Panc1 (cell line): ENCODE data around the gene TLR6. TPM values are rescaled to one million over a fixed set of nuclear protein-coding genes. Genes with fewer than 3 reads are reported as not detected.

ENCODE experiments used
- ATAC-seq: fragments of 200-7000 bp; cut with Tn5 transposase; 2 replicates; pipeline ENCODE4 v1.9.1; 2020; ENCODE audit warnings: mild to moderate bottlenecking, moderate library complexity
- BruUV-seq: library from RNA; stranded (reverse); fragments of 400-500 nt; replicated peaks from 2 replicates; lab custom pipeline; 2021; lab: Mats Ljungman, UMichigan
- CTCF ChIA-PET: fragments of 300-600 bp; sonication (Branson Sonifier 250); formaldehyde crosslinking; loops from one replicate; lab custom pipeline; 2022; ENCODE audit warnings: antibody characterized with exemption; lab: Charles Lee
- POLR2A ChIA-PET: fragments of 300-600 bp; sonication (Branson Sonifier 250); formaldehyde crosslinking; loops from one replicate; lab custom pipeline; 2022; ENCODE audit warnings: antibody characterized with exemption; lab: Charles Lee
- DNase-seq: peaks from one replicate; pipeline ENCODE4 v3.0.0-alpha.2; 2010; ENCODE audit warnings: low read depth, low spot score
- H3K27ac ChIP-seq: 2 replicates; pipeline ENCODE4 v1.5.1; 2011; ENCODE audit warnings: mild to moderate bottlenecking, low read length, inconsistent platforms
- H3K27me3 ChIP-seq: fragments of 200-500 bp; sonication (Bioruptor generic); 2 replicates; pipeline ENCODE4 v1.6.0; 2014; ENCODE audit warnings: low read length, inconsistent platforms; ENCODE audit not compliant: control insufficient read depth, insufficient read depth
- H3K36me3 ChIP-seq: fragments of 200-500 bp; sonication (Bioruptor generic); 2 replicates; pipeline ENCODE4 v1.5.1; 2014; ENCODE audit warnings: inconsistent platforms, mild to moderate bottlenecking, low read length, moderate library complexity; ENCODE audit not compliant: control insufficient read depth, insufficient read depth
- H3K4me1 ChIP-seq: 2 replicates; pipeline ENCODE4 v1.5.1; 2011; ENCODE audit warnings: inconsistent platforms, mild to moderate bottlenecking, low read length, moderate library complexity; ENCODE audit not compliant: control insufficient read depth, insufficient read depth
- H3K4me3 ChIP-seq, 2 experiments: 2 replicates each; pipeline ENCODE4 v1.5.1; 2011 to 2012; ENCODE audit warnings: low read depth in 2 of 2, low read length in 2 of 2, mild to moderate bottlenecking in 2 of 2, inconsistent platforms in 1 of 2, moderate library complexity in 1 of 2
- H3K9me3 ChIP-seq: fragments of 200-500 bp; sonication (Bioruptor generic); 2 replicates; pipeline ENCODE4 v1.5.1; 2014; ENCODE audit warnings: low read depth, mild to moderate bottlenecking, inconsistent platforms, low read length, moderate library complexity; ENCODE audit not compliant: control insufficient read depth, insufficient read depth
- CTCF ChIP-seq: fragments of 450-650 bp; IDR thresholded peaks from 2 replicates; pipeline ENCODE4 v1.5.1; 2017; ENCODE audit warnings: mild to moderate bottlenecking
- POLR2AphosphoS5 ChIP-seq: IDR thresholded peaks from 2 replicates; pipeline ENCODE4 v1.6.1; 2012; ENCODE audit warnings: mild to moderate bottlenecking, low read depth, low read length, moderate library complexity
- SIN3A ChIP-seq: IDR thresholded peaks from 2 replicates; pipeline ENCODE4 v1.6.1; 2012; ENCODE audit warnings: low read depth, mild to moderate bottlenecking, low read length, moderate library complexity, borderline replicate concordance; ENCODE audit not compliant: insufficient read depth
- TCF7L2 ChIP-seq: IDR thresholded peaks from 2 replicates; pipeline ENCODE4 v1.6.1; 2011; ENCODE audit warnings: mild to moderate bottlenecking, low read depth, low read length, inconsistent platforms
- in situ Hi-C: cut with HindIII; loops from 2 replicates; pipeline ENCODE4 v1.10.0; 2016; ENCODE audit warnings: low sequenced_read_pairs, low pct_unique_long_range_greater_than_20kb
- intact Hi-C: fragments of 100-400 bp; cut with micrococcal nuclease; formaldehyde crosslinking; loops from one replicate; pipeline ENCODE4 v1.10.0; 2022; ENCODE audit not compliant: unreplicated experiment
- total RNA-seq: library from RNA; stranded (reverse); gene quantifications from one replicate; pipeline ENCODE4 v1.2.1, GENCODE V29; 2021; ENCODE audit not compliant: unreplicated experiment
- TF ChIP-seq, protein P1 (sequence below), 2 experiments: IDR thresholded peaks; 2 replicates each; pipeline ENCODE4 v1.6.1; 2011 to 2012; ENCODE audit warnings: low read depth in 2 of 2, control low read depth in 1 of 2, low read length in 1 of 2, mild to moderate bottlenecking in 1 of 2, moderate library complexity in 1 of 2; ENCODE audit not compliant: insufficient read depth in 1 of 2

TLR6 gene
- total RNA-seq, 1 experiment from 2014 or later, result 1.1 TPM

GRCh38 chr4:38823766-38824165 lies 32.9 kb downstream of the TLR6 start:
- Histone ChIP-seq H3K27me3 (no peaks in the 10 kb centered on the region), H3K4me3 (no peak overlapping the region), H3K4me1 (no peaks in the 10 kb centered on the region), H3K9me3 (no peaks in the 10 kb centered on the region), H3K27ac (no peak overlapping the region), H3K36me3 (no peaks in the 10 kb centered on the region)
- TF ChIP-seq CTCF (no peak), POLR2AphosphoS5 (no peak), SIN3A (no peak), TCF7L2 (no peak)
- TF ChIP-seq, protein P1, sequence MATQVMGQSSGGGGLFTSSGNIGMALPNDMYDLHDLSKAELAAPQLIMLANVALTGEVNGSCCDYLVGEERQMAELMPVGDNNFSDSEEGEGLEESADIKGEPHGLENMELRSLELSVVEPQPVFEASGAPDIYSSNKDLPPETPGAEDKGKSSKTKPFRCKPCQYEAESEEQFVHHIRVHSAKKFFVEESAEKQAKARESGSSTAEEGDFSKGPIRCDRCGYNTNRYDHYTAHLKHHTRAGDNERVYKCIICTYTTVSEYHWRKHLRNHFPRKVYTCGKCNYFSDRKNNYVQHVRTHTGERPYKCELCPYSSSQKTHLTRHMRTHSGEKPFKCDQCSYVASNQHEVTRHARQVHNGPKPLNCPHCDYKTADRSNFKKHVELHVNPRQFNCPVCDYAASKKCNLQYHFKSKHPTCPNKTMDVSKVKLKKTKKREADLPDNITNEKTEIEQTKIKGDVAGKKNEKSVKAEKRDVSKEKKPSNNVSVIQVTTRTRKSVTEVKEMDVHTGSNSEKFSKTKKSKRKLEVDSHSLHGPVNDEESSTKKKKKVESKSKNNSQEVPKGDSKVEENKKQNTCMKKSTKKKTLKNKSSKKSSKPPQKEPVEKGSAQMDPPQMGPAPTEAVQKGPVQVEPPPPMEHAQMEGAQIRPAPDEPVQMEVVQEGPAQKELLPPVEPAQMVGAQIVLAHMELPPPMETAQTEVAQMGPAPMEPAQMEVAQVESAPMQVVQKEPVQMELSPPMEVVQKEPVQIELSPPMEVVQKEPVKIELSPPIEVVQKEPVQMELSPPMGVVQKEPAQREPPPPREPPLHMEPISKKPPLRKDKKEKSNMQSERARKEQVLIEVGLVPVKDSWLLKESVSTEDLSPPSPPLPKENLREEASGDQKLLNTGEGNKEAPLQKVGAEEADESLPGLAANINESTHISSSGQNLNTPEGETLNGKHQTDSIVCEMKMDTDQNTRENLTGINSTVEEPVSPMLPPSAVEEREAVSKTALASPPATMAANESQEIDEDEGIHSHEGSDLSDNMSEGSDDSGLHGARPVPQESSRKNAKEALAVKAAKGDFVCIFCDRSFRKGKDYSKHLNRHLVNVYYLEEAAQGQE (IDR thresholded peaks at IDR 0.05; ENCODE audit: insufficient read depth in 1 of 2, low read depth in 2 of 2, low read length in 1 of 2), result no peak
- POLR2A ChIA-PET, result no interaction called here
- ATAC-seq, result no peak
- intact Hi-C loops, result no loop called here
- no TSS peak for BruUV-seq
- CTCF ChIA-PET, result no interaction called here
- DNase-seq, result no peak
- in situ Hi-C loops, result no loop called here

DNA sequence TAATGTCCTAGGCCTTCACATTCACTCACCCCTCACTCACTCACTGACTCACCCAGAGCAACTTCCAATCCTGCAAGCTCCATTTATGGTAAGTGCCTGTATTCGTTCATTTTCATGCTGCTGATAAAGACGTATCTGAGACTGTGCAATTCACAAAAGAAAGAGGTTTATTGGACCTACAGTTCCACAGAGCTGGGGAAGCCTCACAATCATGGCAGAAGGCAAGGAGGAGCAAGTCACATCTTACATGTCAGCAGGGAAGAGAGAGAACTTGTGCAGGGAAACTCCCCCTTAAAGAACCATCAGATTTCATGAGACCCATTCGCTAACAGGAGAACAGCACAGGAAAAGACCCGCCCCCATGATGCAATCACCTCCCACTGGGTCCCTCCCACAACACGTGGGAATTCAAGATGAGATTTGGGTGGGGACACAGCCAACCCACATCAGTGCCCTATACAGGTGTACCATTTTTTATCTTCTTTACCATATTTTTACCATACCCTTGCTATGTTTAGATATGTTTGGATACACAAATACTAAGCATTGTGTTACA lies 33.8 kb downstream of the TLR6 start:
- Histone ChIP-seq H3K4me1 (no peaks in the 10 kb centered on the region), H3K27ac (no peak overlapping the region), H3K36me3 (no peaks in the 10 kb centered on the region), H3K9me3 (no peaks in the 10 kb centered on the region), H3K4me3 (no peak overlapping the region), H3K27me3 (no peaks in the 10 kb centered on the region)
- TF ChIP-seq POLR2AphosphoS5 (no peak), SIN3A (no peak), CTCF (no peak), TCF7L2 (no peak)
- TF ChIP-seq, protein P1 (IDR thresholded peaks at IDR 0.05; ENCODE audit: insufficient read depth in 1 of 2, low read depth in 2 of 2, low read length in 1 of 2), result no peak
- in situ Hi-C loops, result no loop called here
- ChIA-PET CTCF (no interaction called here), POLR2A (no interaction called here)
- BruUV-seq, result no TSS peak
- DNase-seq (no peak), ATAC-seq (no peak)
- intact Hi-C loops, result no loop called here
